GM12878 (cell line): ENCODE measurements around the gene LHX2.

Source experiments
- CHD2 ChIP-seq: IDR thresholded peaks from 2 replicates; pipeline ENCODE4 v1.6.1; 2011; ENCODE audit warnings: low read depth, low read length, improper control_type of control experiment, borderline replicate concordance
- CTCF ChIP-seq, 3 experiments: IDR thresholded peaks in 2 of 3; conservative IDR thresholded peaks in 1 of 3; 2 replicates each; pipeline ENCODE4 v1.5.1; 2011; ENCODE audit warnings: low read depth in 3 of 3, low read length in 3 of 3, mild to moderate bottlenecking in 3 of 3, control low read depth in 2 of 3, moderate library complexity in 2 of 3, inconsistent platforms in 1 of 3, mixed read lengths in 1 of 3; ENCODE audit not compliant: control insufficient read depth in 2 of 3, insufficient read depth in 1 of 3; ENCODE audit errors: extremely low read depth in 1 of 3
- EZH2 ChIP-seq: IDR thresholded peaks from 2 replicates; pipeline ENCODE4 v1.6.1; 2012; ENCODE audit warnings: low read depth, mild to moderate bottlenecking, control low read depth, inconsistent platforms, low read length, borderline replicate concordance; ENCODE audit not compliant: control insufficient read depth
- FOS ChIP-seq: IDR thresholded peaks from 3 replicates; pipeline ENCODE4 v1.6.1; 2011; ENCODE audit warnings: borderline replicate concordance; ENCODE audit not compliant: insufficient read length; ENCODE audit errors: extremely low read depth
- IRF3 ChIP-seq: fragments of 450-650 bp; IDR thresholded peaks from 2 replicates; pipeline ENCODE4 v1.6.1; 2014; ENCODE audit warnings: mild to moderate bottlenecking
- POLR2A ChIP-seq: IDR thresholded peaks from 2 replicates; pipeline ENCODE4 v1.6.1; 2011; ENCODE audit warnings: low read depth, mild to moderate bottlenecking, low read length
- POLR2AphosphoS5 ChIP-seq: IDR thresholded peaks from 2 replicates; pipeline ENCODE4 v1.6.1; 2011; ENCODE audit warnings: mild to moderate bottlenecking, low read length, inconsistent platforms
- RCOR1 ChIP-seq: conservative IDR thresholded peaks from 2 replicates; pipeline ENCODE4 v1.6.1; 2012; ENCODE audit warnings: low read depth, low read length, improper control_type of control experiment
- SMC3 ChIP-seq: IDR thresholded peaks from 2 replicates; pipeline ENCODE4 v1.6.1; 2011; ENCODE audit warnings: low read length, improper control_type of control experiment, borderline replicate concordance
- TBL1XR1 ChIP-seq: IDR thresholded peaks from 2 replicates; pipeline ENCODE4 v1.6.1; 2012; ENCODE audit warnings: low read depth, low read length, improper control_type of control experiment
- ZSCAN29 ChIP-seq: fragments of 450-650 bp; IDR thresholded peaks from 2 replicates; pipeline ENCODE4 v1.6.1; 2017; ENCODE audit warnings: mild to moderate bottlenecking, moderate library complexity

GRCh38 chr9:124035001-124035650, 23.6 kb downstream of the LHX2 start:
- TF ChIP-seq RCOR1: no peak
- TF ChIP-seq EZH2: no peak
- TF ChIP-seq POLR2A: no peak
- no peak for TF ChIP-seq CTCF (IDR thresholded peaks at IDR 0.05 in 2 of 3, conservative IDR thresholded peaks at IDR 0.05 in 1 of 3; ENCODE audit: control insufficient read depth in 2 of 3, extremely low read depth in 1 of 3, insufficient read depth in 1 of 3, low read depth in 3 of 3, low read length in 3 of 3)
- no peak for TF ChIP-seq CHD2
- no peak for TF ChIP-seq ZSCAN29
- no peak for TF ChIP-seq POLR2AphosphoS5
- TF ChIP-seq IRF3: no peak
- TF ChIP-seq TBL1XR1: no peak
- no peak for TF ChIP-seq SMC3
- no peak for TF ChIP-seq FOS
